Gastrocnemius medialis (tissue), 4 donors: ENCODE data around the gene PARD3B. TPM values are rescaled to one million over a fixed set of nuclear protein-coding genes. Genes with fewer than 3 reads are reported as not detected.

Experiments used
- ATAC-seq, 2 donors: fragments of 150-250 bp; one replicate each; pipeline ENCODE4 v1.9.1; 2016
- DNase-seq, 2 donors: peaks; one replicate each; pipeline ENCODE4 v3.0.0-alpha.2; 2019
- H3K27ac ChIP-seq, 4 donors: fragments of 200-600 bp; sonication (generic); 1 replicate in 1 of 4; 2 replicates in 3 of 4; pipeline ENCODE4 v1.5.1; 2016 to 2018; ENCODE audit warnings: mild to moderate bottlenecking in 2 of 4, moderate library complexity in 1 of 4
- H3K27me3 ChIP-seq, 3 donors: fragments of 200-600 bp; sonication (generic) in 2 of 3; 1 replicate in 1 of 3; 2 replicates in 2 of 3; pipeline versions ENCODE4 v1.5.1 to v1.6.0; 2016 to 2019; ENCODE audit warnings: mild to moderate bottlenecking in 1 of 3, moderate library complexity in 1 of 3
- H3K36me3 ChIP-seq, 2 donors: fragments of 200-600 bp; sonication (generic) in 1 of 2; one replicate each; pipeline ENCODE4 v1.5.1; 2017 to 2018
- H3K4me1 ChIP-seq, 2 donors: fragments of 200-600 bp; sonication (generic) in 1 of 2; one replicate each; pipeline ENCODE4 v1.5.1; 2016 to 2017; ENCODE audit warnings: mild to moderate bottlenecking in 2 of 2
- H3K4me3 ChIP-seq, 4 donors: fragments of 200-600 bp; sonication (generic) in 3 of 4; 1 replicate in 1 of 4; 2 replicates in 3 of 4; pipeline ENCODE4 v1.5.1; 2016 to 2019; ENCODE audit warnings: mild to moderate bottlenecking in 2 of 4
- H3K9me3 ChIP-seq, 3 donors: fragments of 200-600 bp; sonication (generic) in 2 of 3; 1 replicate in 1 of 3; 2 replicates in 2 of 3; pipeline ENCODE4 v1.5.1; 2016 to 2019
- CTCF ChIP-seq, 5 experiments: fragments of 450-650 bp in 3 of 5; fragments of 200-600 bp in 2 of 5; sonication (generic) in 2 of 5; IDR thresholded peaks in 4 of 5; conservative IDR thresholded peaks in 1 of 5; 1 replicate in 4 of 5; 2 replicates in 1 of 5; pipeline ENCODE4 v1.5.1; 2016 to 2019; ENCODE audit warnings: antibody characterized with exemption in 5 of 5, mild to moderate bottlenecking in 3 of 5, moderate library complexity in 3 of 5
- POLR2A ChIP-seq, 2 donors: fragments of 450-650 bp; IDR thresholded peaks; one replicate each; pipeline ENCODE4 v1.6.1; 2017; ENCODE audit warnings: antibody characterized with exemption in 2 of 2, mild to moderate bottlenecking in 2 of 2, moderate library complexity in 2 of 2
- in situ Hi-C, 4 donors: fragments of 200-750 bp; cut with MboI; loops; one replicate each; pipeline versions ENCODE4 v1.15.0 to v1.8.0; 2017; ENCODE audit warnings: low sequenced_read_pairs in 4 of 4
- intact Hi-C: fragments of 100-400 bp; cut with DNase I; formaldehyde crosslinking; loops from one replicate; pipeline ENCODE4 v1.15.1; 2023; ENCODE audit warnings: low total_unique reads
- total RNA-seq, 4 donors: library from RNA; depleted of rRNA; stranded (reverse); fragments of >200 nt; gene quantifications; one replicate each; pipeline versions ENCODE4 v1.1.0 to v1.2.3, GENCODE V29; 2016

PARD3B gene
- total RNA-seq, 4 donors from 2014 or later, result 2.2 to 15.5 (median 4.6) TPM

GRCh38 chr2:205045706-205046105 lies 500.4 kb downstream of the PARD3B start:
- TF ChIP-seq CTCF (IDR thresholded peaks at IDR 0.05 in 4 of 5, conservative IDR thresholded peaks at IDR 0.05 in 1 of 5) (no peak), POLR2A (IDR thresholded peaks at IDR 0.05) (no peak)
- intact Hi-C loops (no loop called here), in situ Hi-C loops (no loop called here)
- Histone ChIP-seq H3K27me3 (no peaks in the 10 kb centered on the region), H3K4me3 (no peak overlapping the region), H3K9me3 (no peaks in the 10 kb centered on the region), H3K4me1 (peaks cover 5 to 9% of the 10 kb centered on the region in 2 donors), H3K27ac (no peak overlapping the region), H3K36me3 (no peaks in the 10 kb centered on the region)
- ATAC-seq (no peak), DNase-seq (no peak)

GRCh38 chr2:205047273-205047839 lies 502.1 kb downstream of the PARD3B start:
- TF ChIP-seq POLR2A (IDR thresholded peaks at IDR 0.05) (no peak), CTCF (IDR thresholded peaks at IDR 0.05 in 4 of 5, conservative IDR thresholded peaks at IDR 0.05 in 1 of 5) (no peak)
- H3K9me3 ChIP-seq, result no peaks in the 10 kb centered on the region
- H3K36me3 ChIP-seq, result no peaks in the 10 kb centered on the region
- H3K4me3 ChIP-seq, result no peak overlapping the region
- no peak for ATAC-seq
- intact Hi-C loops (no loop called here), in situ Hi-C loops (no loop called here)
- H3K27me3 ChIP-seq, result no peaks in the 10 kb centered on the region
- H3K4me1 ChIP-seq, result peaks cover 5 to 9% of the 10 kb centered on the region in 2 donors
- no peak overlapping the region for H3K27ac ChIP-seq
- DNase-seq, result no peak

- Histone ChIP-seq H3K9me3 (no peaks in the 10 kb centered on the region), H3K36me3 (no peaks in the 10 kb centered on the region), H3K27ac (no peak overlapping the region), H3K4me3 (no peak overlapping the region), H3K27me3 (no peaks in the 10 kb centered on the region), H3K4me1 (peaks cover 5 to 9% of the 10 kb centered on the region in 2 donors)
- no peak for ATAC-seq
- intact Hi-C loops (no loop called here), in situ Hi-C loops (no loop called here)
- DNase-seq, result no peak
- TF ChIP-seq CTCF (IDR thresholded peaks at IDR 0.05 in 4 of 5, conservative IDR thresholded peaks at IDR 0.05 in 1 of 5) (no peak), POLR2A (IDR thresholded peaks at IDR 0.05) (no peak)
Observed at GRCh38 chr2:205051417-205051816, 506.1 kb downstream of the PARD3B start.

GRCh38 chr2:205052781-205053180 lies 507.5 kb downstream of the PARD3B start:
- TF ChIP-seq POLR2A (IDR thresholded peaks at IDR 0.05) (no peak), CTCF (IDR thresholded peaks at IDR 0.05 in 4 of 5, conservative IDR thresholded peaks at IDR 0.05 in 1 of 5) (no peak)
- in situ Hi-C loops, result no loop called here

More at GRCh38 chr2:205052781-205053180, 507.5 kb downstream of the PARD3B start:
- DNase-seq (no peak), ATAC-seq (no peak)
- no peaks in the 10 kb centered on the region for H3K36me3 ChIP-seq
- H3K9me3 ChIP-seq, result no peaks in the 10 kb centered on the region
- intact Hi-C loops, result no loop called here
- no peaks in the 10 kb centered on the region for H3K27me3 ChIP-seq
- no peak overlapping the region for H3K27ac ChIP-seq
- H3K4me3 ChIP-seq, result no peak overlapping the region
- H3K4me1 ChIP-seq, result no peaks in the 10 kb centered on the region
